ENCODE measurements around the gene ZC3H18.

GRCh38 chr16:88635671-88636319, 65.6 kb downstream of the ZC3H18 start:
- TF ChIP-seq CTCF (conservative IDR thresholded peaks at IDR 0.05; ENCODE audit: low read depth, low read length) (no peak), RCOR1 (IDR thresholded peaks at IDR 0.05; ENCODE audit: insufficient replicate concordance, low read length) (no peak), POLR2A (IDR thresholded peaks at IDR 0.05; ENCODE audit: low read depth, low read length) (no peak), SMC3 (IDR thresholded peaks at IDR 0.05; ENCODE audit: low read depth, low read length) (no peak), RAD21 (IDR thresholded peaks at IDR 0.05; ENCODE audit: low read length) (no peak)
